Lower leg skin (tissue), 3 donors: ENCODE data around the gene SSH3.

ENCODE experiments used
- POLR2A ChIP-seq, 2 donors: fragments of 450-650 bp; IDR thresholded peaks; one replicate each; pipeline ENCODE4 v1.6.1; 2016 to 2017; ENCODE audit warnings: antibody characterized with exemption in 2 of 2, mild to moderate bottlenecking in 1 of 2, moderate library complexity in 1 of 2
- TF ChIP-seq, protein P1 (sequence below), 3 donors: fragments of 450-650 bp; IDR thresholded peaks; one replicate each; pipeline ENCODE4 v1.5.1; 2016; ENCODE audit warnings: antibody characterized with exemption in 3 of 3, mild to moderate bottlenecking in 3 of 3, moderate library complexity in 2 of 3

DNA sequence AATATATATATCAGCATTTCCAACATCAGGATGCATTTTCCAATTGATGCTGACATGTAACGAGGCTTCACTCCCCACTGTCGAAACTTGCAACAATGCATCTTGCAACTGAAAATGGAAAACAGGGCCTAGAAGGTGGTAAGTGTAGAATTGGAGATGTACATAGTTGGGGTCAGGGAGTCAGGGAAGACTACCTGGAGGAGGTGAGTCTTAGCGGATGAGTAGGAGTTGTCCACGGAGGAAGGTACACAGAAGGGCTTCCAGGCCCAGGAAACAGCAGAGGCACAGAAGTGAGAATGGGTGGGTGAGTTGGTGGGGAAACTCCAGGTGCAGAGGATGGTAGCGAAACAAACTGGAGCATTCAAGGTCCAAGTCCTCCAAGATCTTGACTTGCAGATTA is 39.1 kb upstream of the SSH3 start:
- TF ChIP-seq, protein P1, sequence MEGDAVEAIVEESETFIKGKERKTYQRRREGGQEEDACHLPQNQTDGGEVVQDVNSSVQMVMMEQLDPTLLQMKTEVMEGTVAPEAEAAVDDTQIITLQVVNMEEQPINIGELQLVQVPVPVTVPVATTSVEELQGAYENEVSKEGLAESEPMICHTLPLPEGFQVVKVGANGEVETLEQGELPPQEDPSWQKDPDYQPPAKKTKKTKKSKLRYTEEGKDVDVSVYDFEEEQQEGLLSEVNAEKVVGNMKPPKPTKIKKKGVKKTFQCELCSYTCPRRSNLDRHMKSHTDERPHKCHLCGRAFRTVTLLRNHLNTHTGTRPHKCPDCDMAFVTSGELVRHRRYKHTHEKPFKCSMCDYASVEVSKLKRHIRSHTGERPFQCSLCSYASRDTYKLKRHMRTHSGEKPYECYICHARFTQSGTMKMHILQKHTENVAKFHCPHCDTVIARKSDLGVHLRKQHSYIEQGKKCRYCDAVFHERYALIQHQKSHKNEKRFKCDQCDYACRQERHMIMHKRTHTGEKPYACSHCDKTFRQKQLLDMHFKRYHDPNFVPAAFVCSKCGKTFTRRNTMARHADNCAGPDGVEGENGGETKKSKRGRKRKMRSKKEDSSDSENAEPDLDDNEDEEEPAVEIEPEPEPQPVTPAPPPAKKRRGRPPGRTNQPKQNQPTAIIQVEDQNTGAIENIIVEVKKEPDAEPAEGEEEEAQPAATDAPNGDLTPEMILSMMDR (IDR thresholded peaks at IDR 0.05): no peak
- TF ChIP-seq POLR2A (IDR thresholded peaks at IDR 0.05): no peak
